ENCODE data around the gene RALA. TPM values are rescaled to one million over a fixed set of nuclear protein-coding genes. Genes with fewer than 3 reads are reported as not detected.

Gene RALA
- total and polyA plus RNA-seq, 10 of the 15 experiments (the other 5 are each of a cell fraction or from before 2014, with no cell fraction given) = 7.5 to 53.3 (median 23.1) TPM

GRCh38 chr7:39623732-39624441, 515 bp downstream of the RALA start (continued):
- TF ChIP-seq BACH1 (IDR thresholded peaks at IDR 0.05; ENCODE audit: borderline replicate concordance) = peak; percentile 71
- peak; percentile 81 for TF ChIP-seq GATAD2B (conservative IDR thresholded peaks at IDR 0.05; ENCODE audit: low read depth)
- TF ChIP-seq IKZF1 (conservative IDR thresholded peaks at IDR 0.05) = peak; percentile 19
- TF ChIP-seq LARP7 (IDR thresholded peaks at IDR 0.05) = peak; percentile 84; the same call in 1 of the 2 replicates
- TF ChIP-seq DPF2 (IDR thresholded peaks at IDR 0.05) = peak; percentile 70
- peak in 1 of 2 experiments; percentile 60; a peak in 1 of 4 replicates for TF ChIP-seq BHLHE40 (IDR thresholded peaks at IDR 0.05; ENCODE audit: borderline replicate concordance in 1 of 2, low read depth in 2 of 2, low read length in 1 of 2)
- TF ChIP-seq POLR2AphosphoS5 (IDR thresholded peaks at IDR 0.05; ENCODE audit: low read length) = no peak
- no peak for TF ChIP-seq MTA3 (IDR thresholded peaks at IDR 0.05; ENCODE audit: borderline replicate concordance, low read length)
- TF ChIP-seq BCLAF1 (IDR thresholded peaks at IDR 0.05) = 0 out of 2 replicates have a peak, but pooled peaks have one; percentile 58
- TF ChIP-seq NR2F1 (conservative IDR thresholded peaks at IDR 0.05) = peak; percentile 44
- TF ChIP-seq SMARCA5 (IDR thresholded peaks at IDR 0.05) = peak; percentile 76; the same call in 1 of the 2 replicates
